NCI-H2227 treated with DMSO at 0.1 percent for 48 hours (cell line): Measurements from ENCODE around the gene GUK1.
"Not testable (repeated sequence)": the region's sequence is repeated elsewhere in the genome, so short reads cannot be mapped to it uniquely, and the experiment has no call there.

Source experiments
- DNase-seq: peaks from one replicate; lab custom pipeline; 2025; lab: John Stamatoyannopoulos, UW

Gene GUK1

GRCh38 chr1:228177183-228177475 lies 37.0 kb downstream of the GUK1 start:
- DNase-seq = no peak

GRCh38 chr1:228177721-228178710 lies 37.9 kb downstream of the GUK1 start:
- no peak for DNase-seq

GRCh38 chr1:228178737-228179684 lies 38.9 kb downstream of the GUK1 start:
- DNase-seq = no peak

- no peak for DNase-seq
These were observed 40.3 kb downstream of the GUK1 start for GRCh38 chr1:228180271-228180958.

- DNase-seq = no peak
These were observed 41.0 kb downstream of the GUK1 start for GRCh38 chr1:228180959-228181644.

GRCh38 chr1:228181645-228182034 lies 41.6 kb downstream of the GUK1 start:
- no peak for DNase-seq

- no peak for DNase-seq
These were observed 42.4 kb downstream of the GUK1 start for GRCh38 chr1:228182296-228183030.

- DNase-seq = no peak
These were observed 44.1 kb downstream of the GUK1 start for GRCh38 chr1:228184152-228184551.

GRCh38 chr1:228185641-228185965 lies 45.5 kb downstream of the GUK1 start:
- DNase-seq = no peak

GRCh38 chr1:228188249-228188648 lies 48.2 kb downstream of the GUK1 start:
- not testable (repeated sequence) for DNase-seq

GRCh38 chr1:228190182-228190581 lies 50.1 kb downstream of the GUK1 start:
- no peak for DNase-seq

- DNase-seq = no peak
These were observed 50.7 kb downstream of the GUK1 start for GRCh38 chr1:228190778-228191177.

- no peak for DNase-seq
These were observed 54.4 kb downstream of the GUK1 start for GRCh38 chr1:228194436-228194835.

- DNase-seq = no peak
These were observed 55.1 kb downstream of the GUK1 start for GRCh38 chr1:228194921-228195812.

GRCh38 chr1:228197555-228198147 lies 57.6 kb downstream of the GUK1 start:
- no peak for DNase-seq
